GM19372 (cell line): ENCODE results near the gene ETV2.
"Not testable (repeated sequence)": the region's sequence is repeated elsewhere in the genome, so short reads cannot be mapped to it uniquely, and the experiment has no call there.

Experiments used
- ATAC-seq: cut with Tn5 transposase; IDR thresholded peaks from one replicate; pipeline ENCODE4 v1.9.1; 2021; ENCODE audit warnings: mild to moderate bottlenecking, low read depth, moderate library complexity; ENCODE audit not compliant: unreplicated experiment

ETV2 gene

GRCh38 chr19:35654828-35655227 lies 13.3 kb downstream of the ETV2 start:
- not testable (repeated sequence) for ATAC-seq

GRCh38 chr19:35655600-35655999 lies 14.1 kb downstream of the ETV2 start:
- no peak for ATAC-seq

DNA sequence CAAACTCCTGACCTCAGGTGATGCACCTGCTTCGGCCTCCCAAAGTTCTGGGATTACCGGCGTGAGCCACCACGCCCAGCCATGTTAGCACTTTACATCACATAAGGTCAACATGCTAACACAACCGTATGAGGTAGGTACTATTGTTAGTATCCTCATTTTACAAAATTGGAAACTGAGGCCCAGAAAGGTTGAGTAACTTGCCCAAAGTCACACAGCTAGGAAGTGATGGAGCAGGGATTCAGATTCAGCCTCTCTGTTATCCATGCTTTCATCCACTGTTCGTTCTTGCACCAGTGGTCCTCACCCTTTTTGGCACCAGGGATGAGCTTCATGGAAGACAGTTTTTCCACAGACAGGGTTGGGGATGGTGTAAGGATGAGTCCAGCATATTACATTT lies 15.2 kb downstream of the ETV2 start:
- no peak for ATAC-seq

GRCh38 chr19:35657904-35658700 lies 16.6 kb downstream of the ETV2 start:
- ATAC-seq: no peak

DNA sequence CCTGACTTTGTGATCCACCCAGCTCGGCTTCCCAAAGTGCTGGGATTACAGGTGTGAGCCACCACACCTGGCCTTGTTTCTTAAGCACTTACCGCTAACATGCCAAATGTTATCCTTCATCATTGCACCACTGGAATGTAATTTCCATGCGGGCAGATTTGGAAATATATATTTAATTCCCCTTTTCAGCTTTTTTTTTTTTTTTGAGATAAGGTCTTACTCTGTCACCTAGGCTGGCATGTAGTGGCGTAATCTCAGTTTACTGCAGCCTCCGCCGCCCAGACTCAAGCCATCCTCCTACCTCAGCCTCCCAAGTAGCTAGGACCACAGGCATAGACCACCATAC lies 20.4 kb downstream of the ETV2 start:
- no peak for ATAC-seq

- no peak for ATAC-seq
Observed at GRCh38 chr19:35663981-35664380, 22.4 kb downstream of the ETV2 start.

DNA sequence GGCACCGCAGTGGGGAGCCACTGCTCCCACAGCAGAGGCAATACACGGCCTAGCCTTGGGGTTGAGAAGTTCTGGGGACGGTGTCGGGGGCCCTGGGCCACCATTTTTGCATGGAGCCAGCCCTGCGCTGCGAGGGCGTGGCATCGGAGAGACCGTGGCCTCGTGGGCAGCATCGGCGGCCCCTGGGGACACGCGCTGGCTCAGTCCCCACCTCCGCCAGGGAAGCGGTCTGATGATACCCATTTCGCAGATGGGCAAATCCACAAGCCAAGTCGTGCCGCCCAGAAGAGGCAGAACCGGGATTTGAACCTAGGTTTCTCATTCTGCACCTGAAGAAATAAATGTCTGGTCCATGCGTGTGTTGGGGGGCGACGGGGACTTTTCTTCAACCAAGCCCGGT lies 23.6 kb downstream of the ETV2 start:
- ATAC-seq: no peak

DNA sequence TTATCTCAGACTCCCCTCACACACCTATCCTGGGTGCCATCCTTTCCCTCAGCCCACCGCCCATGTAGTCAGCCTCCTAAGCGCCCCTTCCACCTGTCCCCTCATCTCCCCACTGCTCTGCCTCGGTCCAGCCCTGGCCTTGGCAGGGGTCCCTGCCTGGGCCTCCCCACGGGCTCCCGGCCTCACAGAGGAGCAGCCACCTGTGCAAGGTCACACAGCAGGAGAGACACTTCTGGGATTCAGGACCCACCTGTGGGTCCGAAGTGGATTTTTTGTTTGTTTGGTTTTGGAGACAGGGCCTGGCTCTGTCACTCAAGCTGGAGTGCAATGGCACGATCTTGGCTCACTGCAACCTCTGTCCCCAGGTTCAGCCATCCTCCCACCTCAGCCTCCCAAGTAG lies 24.1 kb downstream of the ETV2 start:
- no peak for ATAC-seq

GRCh38 chr19:35666251-35666913 lies 24.8 kb downstream of the ETV2 start, which contains the start of gene UPK1A:
UPK1A (plus strand) TSS chr19:35666517; CDS start chr19:35666813, 296 bp downstream.
- no peak for ATAC-seq

DNA sequence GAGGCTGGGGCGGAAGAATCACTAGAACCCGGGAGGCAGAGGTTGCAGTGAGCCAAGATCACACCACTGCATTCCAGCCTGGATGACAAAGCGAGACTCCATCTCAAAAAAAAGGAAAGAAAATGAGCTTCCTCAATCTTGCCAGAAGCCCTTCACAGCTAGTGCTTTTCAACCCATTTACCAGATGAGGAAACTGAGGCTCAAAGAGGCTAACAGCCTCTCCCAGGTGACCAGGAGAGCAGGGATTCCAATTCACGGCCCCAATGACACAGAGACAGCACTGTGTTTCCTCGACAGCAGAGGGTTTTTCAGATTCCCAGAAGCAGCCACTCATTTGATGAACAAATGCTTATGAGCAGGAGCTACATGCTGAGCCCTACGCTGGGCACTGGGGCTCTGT lies 28.0 kb downstream of the ETV2 start:
- ATAC-seq: no peak

- no peak for ATAC-seq
Observed at GRCh38 chr19:35669974-35670373, 28.4 kb downstream of the ETV2 start.

- ATAC-seq: no peak
Observed at GRCh38 chr19:35670686-35671085, 29.1 kb downstream of the ETV2 start.

GRCh38 chr19:35671818-35672217 lies 30.3 kb downstream of the ETV2 start:
- ATAC-seq: no peak

- ATAC-seq: no peak
Observed at GRCh38 chr19:35673121-35673804, 31.7 kb downstream of the ETV2 start.

GRCh38 chr19:35675589-35676140 lies 34.1 kb downstream of the ETV2 start:
- ATAC-seq: no peak

DNA sequence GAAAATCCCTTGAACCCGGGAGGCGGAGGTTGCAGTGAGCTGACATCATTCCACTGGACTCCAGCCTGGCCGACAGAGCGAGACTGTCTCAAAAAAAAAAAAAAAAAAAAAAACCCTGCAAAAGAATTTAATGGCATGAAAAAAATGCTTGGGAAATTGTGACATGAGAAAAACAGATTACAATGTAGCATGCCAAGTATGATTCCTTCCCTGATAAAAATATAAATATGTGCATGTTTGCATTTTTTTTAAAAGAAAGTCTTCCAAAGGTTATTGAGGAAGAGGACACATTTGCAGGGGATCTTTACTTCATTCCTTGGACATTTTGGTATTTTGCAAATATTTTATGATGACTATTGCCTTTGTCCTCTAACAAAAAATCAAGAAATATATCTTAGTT lies 48.3 kb downstream of the ETV2 start:
- no peak for ATAC-seq

- not testable (repeated sequence) for ATAC-seq
Observed at GRCh38 chr19:35691106-35691505, 49.6 kb downstream of the ETV2 start.

GRCh38 chr19:35692010-35692409 lies 50.5 kb downstream of the ETV2 start:
- ATAC-seq: no peak

DNA sequence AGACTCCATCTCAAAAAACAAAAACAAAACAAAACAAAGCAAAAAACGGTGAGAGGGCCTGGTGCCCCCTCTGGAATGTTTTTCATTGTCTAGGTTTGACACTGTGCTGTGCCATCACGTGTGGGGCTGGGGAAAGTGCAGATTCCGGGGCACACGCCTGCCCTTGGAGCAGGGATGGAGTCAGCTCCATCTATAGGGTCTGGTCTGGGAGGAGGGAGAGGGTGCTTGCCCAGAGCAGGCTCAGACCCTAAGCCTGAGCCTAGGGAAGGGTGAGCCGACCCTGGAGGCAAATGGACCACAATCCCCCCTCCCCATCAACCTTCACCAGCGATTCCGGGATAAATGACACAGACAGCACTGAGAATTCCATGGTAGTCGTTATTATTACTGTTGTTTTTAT lies 51.9 kb downstream of the ETV2 start:
- ATAC-seq: no peak

DNA sequence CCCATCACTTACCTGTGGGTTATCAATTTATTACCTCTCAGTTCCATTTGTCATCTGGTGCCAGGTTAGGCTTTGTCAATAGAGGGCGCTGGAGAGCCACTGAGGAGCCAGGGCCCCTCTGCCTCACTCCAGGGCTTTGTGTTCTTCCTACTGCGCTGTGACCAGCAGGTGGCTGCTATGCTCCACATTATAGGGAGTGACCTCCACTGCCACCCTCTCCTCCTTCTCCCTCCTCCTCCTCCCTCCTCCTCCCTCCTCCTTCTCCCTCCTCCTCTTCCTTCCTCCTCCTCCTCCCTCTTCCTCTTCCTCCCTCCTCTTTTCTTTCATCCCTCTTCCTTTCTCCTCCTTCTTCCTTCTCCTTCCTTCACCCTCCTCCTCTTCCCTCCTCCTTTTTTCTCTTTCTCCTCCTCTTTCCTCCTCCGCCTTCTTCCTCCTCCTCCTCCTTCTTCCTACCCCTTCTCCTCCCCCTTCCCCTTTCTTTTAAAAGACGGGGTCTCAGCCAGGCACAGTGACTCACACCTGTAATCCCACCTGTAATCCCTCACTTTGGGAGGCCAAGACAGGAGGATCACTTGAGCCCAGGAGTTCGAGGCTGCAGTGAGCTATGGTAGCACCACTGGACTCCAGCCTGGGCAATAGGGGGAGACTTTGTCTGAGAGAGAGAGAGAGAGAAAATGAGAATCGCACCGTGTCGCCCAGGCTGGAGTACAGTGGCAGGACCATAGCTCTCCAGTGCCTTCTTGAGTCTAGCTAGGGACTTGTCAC lies 52.5 kb downstream of the ETV2 start:
- no peak for ATAC-seq
